D721Med (cell line): Measurements from ENCODE around the gene TBC1D3B.

Experiments used
- DNase-seq: peaks from one replicate; pipeline ENCODE4 v3.0.0; 2011; ENCODE audit warnings: low spot score; ENCODE audit not compliant: insufficient read length
- FAIRE-seq: peaks from 2 replicates; lab custom pipeline; 2011; peaks lifted over from hg19 to GRCh38; lab: Jason Lieb, UNC
- TF ChIP-seq, protein P1 (sequence below): IDR thresholded peaks from 2 replicates; pipeline ENCODE4 v1.5.1; 2012; ENCODE audit warnings: mild to moderate bottlenecking, control low read depth; ENCODE audit not compliant: insufficient read depth; ENCODE audit errors: missing control alignments

Gene TBC1D3B

DNA sequence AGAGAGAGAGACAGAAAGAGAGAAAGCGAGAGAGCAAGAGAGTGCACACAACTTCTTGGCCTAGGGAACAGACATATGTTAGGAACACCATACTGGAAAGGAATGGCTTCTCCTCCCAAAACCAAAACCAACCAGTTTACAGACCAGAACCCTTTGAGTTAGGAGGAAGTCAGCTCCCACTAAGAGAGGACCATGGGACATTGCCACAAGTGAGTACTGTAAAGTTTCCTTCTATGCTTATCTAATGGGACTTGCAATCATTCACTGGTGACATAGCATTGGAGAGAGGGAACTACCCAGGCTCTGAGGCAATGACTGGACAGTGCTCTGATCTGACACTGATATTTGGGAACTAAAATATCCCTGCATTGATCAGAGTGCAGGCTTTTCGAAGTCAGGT lies 32.4 kb downstream of the TBC1D3B start:
- TF ChIP-seq, protein P1, sequence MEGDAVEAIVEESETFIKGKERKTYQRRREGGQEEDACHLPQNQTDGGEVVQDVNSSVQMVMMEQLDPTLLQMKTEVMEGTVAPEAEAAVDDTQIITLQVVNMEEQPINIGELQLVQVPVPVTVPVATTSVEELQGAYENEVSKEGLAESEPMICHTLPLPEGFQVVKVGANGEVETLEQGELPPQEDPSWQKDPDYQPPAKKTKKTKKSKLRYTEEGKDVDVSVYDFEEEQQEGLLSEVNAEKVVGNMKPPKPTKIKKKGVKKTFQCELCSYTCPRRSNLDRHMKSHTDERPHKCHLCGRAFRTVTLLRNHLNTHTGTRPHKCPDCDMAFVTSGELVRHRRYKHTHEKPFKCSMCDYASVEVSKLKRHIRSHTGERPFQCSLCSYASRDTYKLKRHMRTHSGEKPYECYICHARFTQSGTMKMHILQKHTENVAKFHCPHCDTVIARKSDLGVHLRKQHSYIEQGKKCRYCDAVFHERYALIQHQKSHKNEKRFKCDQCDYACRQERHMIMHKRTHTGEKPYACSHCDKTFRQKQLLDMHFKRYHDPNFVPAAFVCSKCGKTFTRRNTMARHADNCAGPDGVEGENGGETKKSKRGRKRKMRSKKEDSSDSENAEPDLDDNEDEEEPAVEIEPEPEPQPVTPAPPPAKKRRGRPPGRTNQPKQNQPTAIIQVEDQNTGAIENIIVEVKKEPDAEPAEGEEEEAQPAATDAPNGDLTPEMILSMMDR: no peak
- no peak for FAIRE-seq

DNA sequence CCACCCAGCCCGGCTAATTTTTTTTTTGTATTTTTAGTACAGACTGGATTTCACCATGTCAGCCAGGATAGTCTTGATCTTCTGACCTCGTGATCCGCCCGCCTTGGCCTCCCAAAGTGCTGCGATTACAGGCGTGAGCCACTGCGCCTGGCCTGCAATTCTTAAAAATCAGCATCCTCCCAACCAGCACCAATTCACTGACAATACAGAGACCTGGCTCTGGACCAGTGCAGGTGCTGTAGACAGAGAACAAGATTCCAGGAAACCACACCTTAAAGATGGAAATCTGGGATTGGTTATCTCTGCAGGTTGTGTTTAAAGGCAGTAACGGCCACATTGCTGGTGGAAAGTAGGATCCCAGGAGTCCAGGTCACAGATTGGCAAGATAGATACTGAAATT lies 33.6 kb downstream of the TBC1D3B start:
- DNase-seq: no peak
- FAIRE-seq: no peak
- TF ChIP-seq, protein P1: no peak

More for the DNA sequence above, 32.4 kb downstream of the TBC1D3B start:
- no peak for DNase-seq

DNA sequence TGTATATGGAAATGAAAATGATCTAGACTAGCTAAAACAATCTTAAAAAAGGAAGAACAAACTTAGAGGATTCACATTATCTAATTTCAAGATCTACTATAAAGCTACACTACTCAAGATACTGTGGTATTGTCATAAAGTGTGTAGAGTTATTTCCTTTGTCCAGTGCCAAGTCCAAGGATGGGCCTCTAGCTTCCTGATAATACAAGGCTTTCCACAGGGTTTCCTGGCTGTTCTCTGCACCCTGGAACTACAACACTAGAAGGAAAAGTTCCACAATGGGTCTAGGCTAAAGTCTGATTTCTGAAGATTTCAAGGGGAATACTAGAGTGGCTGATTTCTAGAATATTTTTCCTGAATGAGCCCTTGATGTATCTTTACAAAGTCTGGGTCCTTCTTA lies 34.2 kb downstream of the TBC1D3B start:
- TF ChIP-seq, protein P1: no peak
- DNase-seq (no peak), FAIRE-seq (no peak)

GRCh38 chr17:36136439-36136838 lies 40.0 kb downstream of the TBC1D3B start:
- DNase-seq (no peak), FAIRE-seq (no peak)
- TF ChIP-seq, protein P1: no peak

DNA sequence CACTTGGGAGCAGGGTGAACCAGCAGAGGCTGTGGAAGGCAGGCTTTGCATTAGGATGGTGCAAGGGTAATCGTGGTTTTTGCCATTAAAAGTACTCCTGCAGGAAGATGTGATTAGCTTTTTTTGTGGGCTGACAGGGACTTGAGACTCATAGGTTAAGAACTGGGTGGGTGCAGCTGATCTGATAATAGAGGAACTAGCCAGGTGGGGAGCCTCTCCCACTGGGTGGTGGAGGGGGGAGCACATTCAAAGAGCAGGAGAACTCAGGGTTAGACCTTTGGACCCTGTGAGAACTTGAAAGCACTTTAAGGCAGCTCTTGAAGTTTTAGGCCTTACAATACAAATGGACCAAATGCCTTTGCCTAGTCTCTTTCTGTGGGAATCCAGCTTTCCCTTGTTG lies 40.4 kb downstream of the TBC1D3B start:
- no peak for DNase-seq
- no peak for FAIRE-seq
- TF ChIP-seq, protein P1: no peak

DNA sequence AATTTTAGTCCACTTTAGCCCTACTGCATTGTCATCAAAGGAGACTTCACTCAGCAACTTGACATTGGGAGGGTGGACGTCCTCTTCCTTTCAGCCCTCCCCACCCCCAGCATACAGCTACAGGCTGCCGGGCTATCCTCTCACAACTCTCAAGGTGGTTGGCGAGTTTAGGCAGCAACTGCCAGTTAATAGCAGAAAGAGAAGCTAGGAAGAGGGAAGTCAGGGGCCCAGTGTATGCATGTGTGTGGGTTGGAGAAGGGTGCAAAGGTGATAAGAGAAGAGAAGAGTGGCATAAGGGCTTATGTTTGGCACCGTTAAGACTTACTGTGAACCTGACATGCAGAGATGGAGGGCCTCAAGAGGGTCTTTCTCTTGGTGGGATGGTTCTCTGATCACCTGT lies 41.0 kb downstream of the TBC1D3B start:
- FAIRE-seq: no peak
- TF ChIP-seq, protein P1: no peak
- DNase-seq: no peak

GRCh38 chr17:36133602-36134236 lies 42.7 kb downstream of the TBC1D3B start:
- FAIRE-seq (no peak), DNase-seq (no peak)
- TF ChIP-seq, protein P1: no peak
